GM15510 (cell line): ENCODE data around the gene SRP68.

Source experiments
- POLR2A ChIP-seq: IDR thresholded peaks from 3 replicates; pipeline ENCODE4 v1.6.1; 2011; ENCODE audit warnings: borderline replicate concordance; ENCODE audit not compliant: insufficient read length; ENCODE audit errors: extremely low read depth

The SRP68 gene

GRCh38 chr17:76095943-76096342 lies 23.6 kb upstream of the SRP68 start:
- no peak for TF ChIP-seq POLR2A

GRCh38 chr17:76094046-76094445 lies 21.7 kb upstream of the SRP68 start:
- TF ChIP-seq POLR2A, result no peak

- no peak for TF ChIP-seq POLR2A
Measured at GRCh38 chr17:76092526-76093413, 20.5 kb upstream of the SRP68 start.

- TF ChIP-seq POLR2A, result no peak
Measured at GRCh38 chr17:76091526-76092286, 19.4 kb upstream of the SRP68 start.

- no peak for TF ChIP-seq POLR2A
Measured at GRCh38 chr17:76090517-76091129, 18.3 kb upstream of the SRP68 start.

GRCh38 chr17:76089680-76090516 lies 17.6 kb upstream of the SRP68 start:
- no peak for TF ChIP-seq POLR2A

GRCh38 chr17:76088868-76089576 lies 16.7 kb upstream of the SRP68 start:
- TF ChIP-seq POLR2A, result no peak

GRCh38 chr17:76088041-76088867 lies 15.9 kb upstream of the SRP68 start:
- no peak for TF ChIP-seq POLR2A

GRCh38 chr17:76087531-76087930 lies 15.2 kb upstream of the SRP68 start:
- no peak for TF ChIP-seq POLR2A

GRCh38 chr17:76086384-76086783 lies 14.1 kb upstream of the SRP68 start:
- no peak for TF ChIP-seq POLR2A

- no peak for TF ChIP-seq POLR2A
Measured at GRCh38 chr17:76085731-76086366, 13.5 kb upstream of the SRP68 start.

- TF ChIP-seq POLR2A, result no peak
Measured at GRCh38 chr17:76085066-76085730, 12.9 kb upstream of the SRP68 start.
